Psoas muscle (tissue), 8 donors: ENCODE data around the gene GDF11. TPM values are rescaled to one million over a fixed set of nuclear protein-coding genes. Genes with fewer than 3 reads are reported as not detected.

Experiments
- ATAC-seq, 4 donors: fragments of 200-7000 bp; cut with Tn5 transposase; one replicate each; pipeline ENCODE4 v1.9.1; 2020; ENCODE audit warnings: moderate library complexity in 3 of 4, mild to moderate bottlenecking in 2 of 4
- DNase-seq, 2 donors: peaks; one replicate each; pipeline ENCODE4 v3.0.0-alpha.2; 2020
- H3K27ac ChIP-seq: fragments of 200-600 bp; one replicate; pipeline ENCODE4 v1.8.0; 2022
- H3K27me3 ChIP-seq, 3 donors: fragments of 200-600 bp in 1 of 3; one replicate each; pipeline versions ENCODE4 v1.6.1 to v1.8.0; 2013 to 2022; ENCODE audit warnings: low read length in 2 of 3, mild to moderate bottlenecking in 2 of 3, moderate library complexity in 1 of 3; ENCODE audit not compliant: insufficient read depth in 3 of 3
- H3K36me3 ChIP-seq, 2 donors: fragments of 200-600 bp in 1 of 2; one replicate each; pipeline versions ENCODE4 v1.6.1 to v1.8.0; 2013 to 2022; ENCODE audit warnings: low read depth in 1 of 2, mild to moderate bottlenecking in 1 of 2, moderate library complexity in 1 of 2; ENCODE audit not compliant: insufficient read depth in 1 of 2
- H3K4me1 ChIP-seq: fragments of 200-600 bp; one replicate; pipeline ENCODE4 v1.8.0; 2022
- H3K4me3 ChIP-seq: fragments of 200-600 bp; one replicate; pipeline ENCODE4 v1.8.0; 2022; ENCODE audit warnings: mild to moderate bottlenecking
- H3K9me3 ChIP-seq: fragments of 200-600 bp; one replicate; pipeline ENCODE4 v1.8.0; 2022
- CTCF ChIP-seq: fragments of 200-600 bp; IDR thresholded peaks from one replicate; pipeline ENCODE4 v1.8.0; 2022; ENCODE audit warnings: antibody characterized with exemption
- WGBS, 3 donors: extraction: QIAGEN DNeasy Blood & Tissue Kit; methylation state at CpG; one replicate each; pipeline versions ENCODE4 v1.1.6 to v1.1.7; 2013; 5-methylcytosine and 5-hydroxymethylcytosine counted together
- intact Hi-C, 2 donors: fragments of 100-400 bp; cut with DNase I; formaldehyde crosslinking; loops; one replicate each; pipeline versions ENCODE4 v1.11.0 to v1.14.2; 2022
- polyA plus RNA-seq, 3 donors: library from polyadenylated mRNA; stranded (reverse); fragments of 200-250 nt; gene quantifications; one replicate each; pipeline ENCODE4 v1.2.3, GENCODE V29; 2013
- total RNA-seq, 4 donors: library from RNA; stranded (reverse); fragmentation: NEBNext Ultra II Directional in 2 of 4; extraction: Animal tissue kit (Norgen Biotek cat#: 25700) in 2 of 4; gene quantifications; one replicate each; pipeline versions ENCODE4 v1.2.1 to v1.2.4, GENCODE V29; 2021 to 2023
- donor health status: healthy with polysubstance abuse.
- donor health status: DM: no; HTN: no; CAD: no; lungs with moderate emphysema.
- donor health status: Bipolar disorder and iron deficiency.
- donor health status: healthy.
- donor health status: DM: yes; HTN: yes; CAD: no.
- donor health status: DM: no; HTN: no; CAD: no.
- donor health status: DM: no; HTN: no; CAD: no.
- donor health status: DM: yes; HTN: yes; CAD: no.

GDF11 gene
- total and polyA plus RNA-seq, 7 donors: 0.34 to 4.8 (median 1.4) TPM

- 73 to 76% (median 73%) methylated on average over 7 of the region's 7 CpGs for WGBS, 3 donors
- intact Hi-C loops: no loop called here
- Histone ChIP-seq H3K9me3 (no peaks in the 10 kb centered on the region), H3K4me1 (peaks cover 4% of the 10 kb centered on the region), H3K36me3 (peaks cover 0 to 96% of the 10 kb centered on the region in 2 donors), H3K4me3 (no peak overlapping the region), H3K27me3 (no peaks in the 10 kb centered on the region), H3K27ac (no peak overlapping the region)
- no peak for TF ChIP-seq CTCF
- ATAC-seq: no peak
- DNase-seq: no peak
These were observed 47.6 kb upstream of the GDF11 start for GRCh38 chr12:55695349-55695748.

- Histone ChIP-seq H3K27ac (no peak overlapping the region), H3K27me3 (no peaks in the 10 kb centered on the region), H3K4me1 (peaks cover 11% of the 10 kb centered on the region), H3K36me3 (peaks cover 0 to 95% of the 10 kb centered on the region in 2 donors), H3K4me3 (no peak overlapping the region), H3K9me3 (no peaks in the 10 kb centered on the region)
- DNase-seq (no peak), ATAC-seq (no peak)
- 86 to 89% (median 88%) methylated on average over 6 of the region's 6 CpGs for WGBS, 3 donors
- TF ChIP-seq CTCF: no peak
- intact Hi-C loops: no loop called here
These were observed 46.8 kb upstream of the GDF11 start for GRCh38 chr12:55696141-55696540.

- TF ChIP-seq CTCF: no peak
- Histone ChIP-seq H3K27me3 (no peaks in the 10 kb centered on the region), H3K36me3 (peaks cover 0 to 94% of the 10 kb centered on the region in 2 donors), H3K27ac (no peak overlapping the region), H3K4me1 (peaks cover 19% of the 10 kb centered on the region), H3K4me3 (no peak overlapping the region), H3K9me3 (no peaks in the 10 kb centered on the region)
- intact Hi-C loops: no loop called here
- WGBS, 3 donors: 78 to 82% (median 81%) methylated on average over 19 of the region's 19 CpGs
- ATAC-seq: no peak
- no peak for DNase-seq
These were observed 46.0 kb upstream of the GDF11 start for GRCh38 chr12:55696796-55697462.

GRCh38 chr12:55697686-55698085, 45.2 kb upstream of the GDF11 start:
- DNase-seq (peak in 1 of 2 donors; percentile 31), ATAC-seq (no peak)
- H3K4me1 ChIP-seq: peaks cover 25% of the 10 kb centered on the region
- no peaks in the 10 kb centered on the region for H3K9me3 ChIP-seq
- WGBS, 3 donors: 89 to 90% (median 90%) methylated on average over 7 of the region's 7 CpGs
- H3K36me3 ChIP-seq: peaks cover 0 to 93% of the 10 kb centered on the region in 2 donors
- no peak overlapping the region for H3K4me3 ChIP-seq
- intact Hi-C loops: no loop called here
- H3K27me3 ChIP-seq: no peaks in the 10 kb centered on the region
- no peak overlapping the region for H3K27ac ChIP-seq
- TF ChIP-seq CTCF: no peak
